ENCODE results near the gene CNTLN.
"Not testable (repeated sequence)": the region's sequence is repeated elsewhere in the genome, so short reads cannot be mapped to it uniquely, and the experiment has no call there.

Gene CNTLN

GRCh38 chr9:17148324-17148723, 13.5 kb downstream of the CNTLN start:
- TF ChIP-seq POLR2A (IDR thresholded peaks at IDR 0.05; ENCODE audit: low read depth, low read length) = no peak
- no peak for FAIRE-seq

GRCh38 chr9:17159469-17159868, 24.6 kb downstream of the CNTLN start:
- FAIRE-seq (peak; percentile 62), DNase-seq (ENCODE audit: insufficient read length, low spot score) (no peak)
- TF ChIP-seq POLR2A (IDR thresholded peaks at IDR 0.05; ENCODE audit: low read depth, low read length) = no peak

More at GRCh38 chr9:17148324-17148723, 13.5 kb downstream of the CNTLN start:
- DNase-seq (ENCODE audit: insufficient read length, low spot score) = no peak

- no peak for FAIRE-seq
- no peak for TF ChIP-seq POLR2A (IDR thresholded peaks at IDR 0.05; ENCODE audit: low read depth, low read length)
- DNase-seq (ENCODE audit: insufficient read length, low spot score) = no peak
These were observed 25.5 kb downstream of the CNTLN start for GRCh38 chr9:17160327-17160726.

GRCh38 chr9:17165764-17166163, 30.9 kb downstream of the CNTLN start:
- no peak for TF ChIP-seq POLR2A (IDR thresholded peaks at IDR 0.05; ENCODE audit: low read depth, low read length)
- DNase-seq (ENCODE audit: insufficient read length, low spot score) (no peak), FAIRE-seq (no peak)

- no peak for TF ChIP-seq POLR2A (IDR thresholded peaks at IDR 0.05; ENCODE audit: low read depth, low read length)
- FAIRE-seq (no peak), DNase-seq (ENCODE audit: insufficient read length, low spot score) (no peak)
These were observed 31.5 kb downstream of the CNTLN start for GRCh38 chr9:17166346-17166745.

- no peak for FAIRE-seq
- no peak for TF ChIP-seq POLR2A (IDR thresholded peaks at IDR 0.05; ENCODE audit: low read depth, low read length)
- DNase-seq (ENCODE audit: insufficient read length, low spot score) = no peak
These were observed 36.7 kb downstream of the CNTLN start for GRCh38 chr9:17171309-17172094.

GRCh38 chr9:17177496-17177895, 42.7 kb downstream of the CNTLN start:
- DNase-seq (ENCODE audit: insufficient read length, low spot score); FAIRE-seq: not testable (repeated sequence)

GRCh38 chr9:17185481-17186029, 50.7 kb downstream of the CNTLN start:
- DNase-seq (ENCODE audit: insufficient read length, low spot score) (no peak), FAIRE-seq (no peak)
- no peak for TF ChIP-seq POLR2A (IDR thresholded peaks at IDR 0.05; ENCODE audit: low read depth, low read length)

- FAIRE-seq (peak; percentile 38), DNase-seq (ENCODE audit: insufficient read length, low spot score) (no peak)
- no peak for TF ChIP-seq POLR2A (IDR thresholded peaks at IDR 0.05; ENCODE audit: low read depth, low read length)
These were observed 56.2 kb downstream of the CNTLN start for GRCh38 chr9:17191082-17191481.

- no peak for TF ChIP-seq POLR2A (IDR thresholded peaks at IDR 0.05; ENCODE audit: low read depth, low read length)
- DNase-seq (ENCODE audit: insufficient read length, low spot score) (no peak), FAIRE-seq (no peak)
These were observed 69.8 kb downstream of the CNTLN start for GRCh38 chr9:17204611-17205152.

GRCh38 chr9:17216011-17216410, 81.2 kb downstream of the CNTLN start:
- FAIRE-seq = no peak

GRCh38 chr9:17216646-17217045, 81.8 kb downstream of the CNTLN start:
- no peak for TF ChIP-seq POLR2A (IDR thresholded peaks at IDR 0.05; ENCODE audit: low read depth, low read length)
- FAIRE-seq (no peak), DNase-seq (ENCODE audit: insufficient read length, low spot score) (no peak)

More at GRCh38 chr9:17216011-17216410, 81.2 kb downstream of the CNTLN start:
- no peak for TF ChIP-seq POLR2A (IDR thresholded peaks at IDR 0.05; ENCODE audit: low read depth, low read length)
- no peak for DNase-seq (ENCODE audit: insufficient read length, low spot score)

- no peak for TF ChIP-seq POLR2A (IDR thresholded peaks at IDR 0.05; ENCODE audit: low read depth, low read length)
- peak; percentile 27 for FAIRE-seq
- no peak for DNase-seq (ENCODE audit: insufficient read length, low spot score)
These were observed 82.4 kb downstream of the CNTLN start for GRCh38 chr9:17217272-17217671.

GRCh38 chr9:17219261-17219660, 84.4 kb downstream of the CNTLN start:
- no peak for FAIRE-seq
- no peak for DNase-seq (ENCODE audit: insufficient read length, low spot score)
- TF ChIP-seq POLR2A (IDR thresholded peaks at IDR 0.05; ENCODE audit: low read depth, low read length) = no peak

GRCh38 chr9:17222932-17223331, 88.1 kb downstream of the CNTLN start:
- DNase-seq (ENCODE audit: insufficient read length, low spot score) (no peak), FAIRE-seq (peak; percentile 23)
- TF ChIP-seq POLR2A (IDR thresholded peaks at IDR 0.05; ENCODE audit: low read depth, low read length) = no peak
